NCI-H446 treated with DMSO at 0.1 percent for 48 hours (cell line): ENCODE results near the gene KDM2B.

Experiments
- DNase-seq: peaks from one replicate; lab custom pipeline; 2025; lab: John Stamatoyannopoulos, UW

The KDM2B gene

DNA sequence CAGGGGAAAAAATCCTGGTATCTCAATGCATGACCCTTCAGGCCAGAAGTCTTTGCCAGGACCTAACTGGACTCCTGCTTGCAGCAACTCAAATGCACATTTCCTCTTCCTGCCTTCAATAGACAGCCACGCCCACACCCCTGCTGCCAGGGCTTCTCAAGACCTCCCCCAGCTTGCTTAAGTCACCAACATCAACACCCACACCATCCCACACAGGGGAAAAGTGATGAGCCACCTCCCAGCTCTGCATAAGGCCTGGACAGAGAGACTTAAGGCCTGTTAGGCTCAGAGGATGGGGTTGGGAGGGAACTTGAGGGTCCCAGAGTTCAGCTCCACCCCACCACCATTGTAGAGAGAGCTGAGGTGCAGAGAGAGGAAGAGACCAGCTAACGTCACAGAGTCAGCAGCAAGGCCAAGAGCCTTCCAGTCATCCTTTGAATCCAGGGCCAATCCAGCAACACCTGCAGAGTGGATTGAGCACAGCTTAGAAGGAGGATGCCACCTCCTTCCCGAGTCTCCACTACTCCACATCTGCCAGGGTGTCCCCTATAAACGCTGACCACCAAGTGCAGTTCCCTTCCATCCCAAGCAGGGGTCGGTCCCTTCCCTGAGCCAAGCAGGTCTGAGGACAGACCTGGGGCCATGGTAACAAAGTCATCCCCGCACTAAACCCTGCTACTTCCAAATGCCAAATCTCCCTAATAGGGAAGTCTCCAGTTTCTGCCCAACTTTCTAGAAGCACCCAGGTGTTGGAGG, 50.0 kb downstream of the KDM2B start:
- no peak for DNase-seq

DNA sequence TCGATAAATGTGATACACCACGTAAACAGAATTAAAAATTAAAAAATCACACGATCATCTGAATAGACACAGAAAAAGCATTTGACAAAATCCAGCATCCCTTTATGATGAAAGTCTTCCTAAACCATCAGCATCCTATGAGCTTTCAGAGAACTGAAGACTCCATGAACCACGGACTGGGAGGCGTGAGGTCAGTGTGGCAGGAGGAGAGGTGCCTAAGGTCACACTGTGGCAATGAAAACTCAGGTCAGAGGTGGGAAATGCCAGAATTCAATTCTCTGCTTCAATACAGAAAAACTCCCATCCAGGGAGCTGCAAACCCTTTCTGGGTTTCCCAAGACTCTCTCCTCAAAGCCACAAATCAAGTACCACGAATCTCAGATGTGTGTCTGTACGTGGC, 51.6 kb downstream of the KDM2B start:
- no peak for DNase-seq

DNA sequence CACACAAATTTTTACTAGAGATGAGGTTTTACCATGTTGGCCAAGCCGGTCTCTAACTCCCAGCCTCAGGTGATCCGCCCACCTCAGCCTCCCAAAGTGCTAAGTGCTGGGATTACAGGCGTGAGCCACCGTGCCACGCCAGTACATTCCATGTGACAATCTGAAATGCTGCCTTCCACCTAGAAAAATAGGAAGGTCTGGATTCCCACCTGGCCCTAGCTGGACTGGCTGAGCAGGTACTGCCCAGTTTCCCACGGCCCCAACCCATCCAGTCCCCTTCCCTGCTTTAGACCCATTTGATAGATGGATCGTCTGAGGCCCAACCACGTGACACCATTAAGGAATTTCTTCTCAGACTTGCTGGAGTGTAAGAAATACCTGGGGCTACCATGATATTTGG, 55.4 kb downstream of the KDM2B start:
- DNase-seq, result no peak

DNA sequence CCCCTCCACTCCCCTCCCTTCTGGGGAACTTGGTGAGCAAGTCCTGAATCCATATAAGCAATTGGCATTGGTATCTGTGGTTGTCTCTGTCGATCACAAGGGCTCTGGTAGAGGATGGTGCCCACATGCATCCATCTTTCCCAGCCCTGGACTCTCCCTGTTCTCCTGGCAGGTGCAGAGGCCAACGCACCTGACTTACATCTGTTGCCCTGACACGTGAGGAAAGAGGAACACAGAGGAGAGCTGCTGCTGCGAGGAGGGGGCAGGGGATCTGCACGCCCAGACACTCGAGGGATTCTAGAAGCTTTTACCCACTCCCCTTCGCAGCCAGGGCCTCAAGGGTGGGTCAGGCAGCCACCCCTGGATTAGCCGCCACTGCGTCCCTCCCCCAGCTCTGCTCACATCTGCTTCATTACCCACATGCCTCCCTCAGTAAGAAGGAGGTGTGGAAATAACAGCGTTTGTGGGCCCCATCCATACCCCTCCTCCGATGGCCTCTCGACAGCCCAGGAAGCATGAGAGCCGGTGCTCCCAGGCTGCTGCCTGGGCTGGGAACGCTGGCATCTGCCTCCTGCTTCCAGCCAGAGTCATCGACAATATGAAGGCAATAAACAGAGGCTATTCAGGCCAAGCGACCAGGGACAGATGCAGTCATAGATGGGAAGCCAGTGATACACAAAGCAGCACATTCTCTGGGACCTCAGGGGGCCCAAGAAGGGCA, 56.5 kb downstream of the KDM2B start:
- no peak for DNase-seq

DNA sequence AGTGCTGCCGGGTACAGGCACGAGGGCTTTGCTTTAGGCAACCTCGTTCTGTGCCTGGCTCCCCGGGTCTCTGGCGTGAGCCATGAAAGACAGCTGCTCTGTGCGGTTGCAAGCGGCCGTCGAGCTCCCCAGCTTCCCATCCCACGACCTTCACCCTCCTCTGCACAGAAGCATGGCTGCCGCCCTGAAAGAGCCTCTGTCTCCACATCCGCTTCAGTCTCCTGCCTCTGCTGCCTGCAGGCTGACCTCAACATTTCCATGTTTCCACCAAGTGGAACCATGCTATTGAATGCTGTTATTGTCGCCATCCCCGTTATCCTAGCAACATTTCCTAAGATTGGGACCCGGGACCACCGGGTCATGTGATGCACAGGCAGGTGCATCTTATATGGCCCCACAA, 57.1 kb downstream of the KDM2B start:
- no peak for DNase-seq

DNA sequence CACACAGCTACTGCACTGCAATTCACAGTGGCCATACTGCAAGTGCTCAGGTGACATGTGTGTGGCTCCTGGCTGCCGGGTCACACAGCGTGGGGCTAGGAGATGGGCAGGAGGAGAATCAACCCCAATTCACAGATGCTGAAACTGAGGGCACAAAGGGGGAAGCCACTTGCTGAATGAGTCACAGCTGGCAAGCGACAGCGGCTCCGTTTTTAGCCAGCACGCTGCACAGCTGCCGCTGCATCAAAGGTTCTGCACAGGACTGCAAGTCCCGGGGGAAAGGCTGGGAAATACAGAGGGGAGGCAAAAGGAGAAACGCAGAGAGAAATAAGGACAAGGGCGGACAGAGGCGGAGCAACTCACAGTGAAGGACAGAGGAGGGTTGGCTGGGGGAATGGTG, 57.9 kb downstream of the KDM2B start:
- DNase-seq, result no peak

DNA sequence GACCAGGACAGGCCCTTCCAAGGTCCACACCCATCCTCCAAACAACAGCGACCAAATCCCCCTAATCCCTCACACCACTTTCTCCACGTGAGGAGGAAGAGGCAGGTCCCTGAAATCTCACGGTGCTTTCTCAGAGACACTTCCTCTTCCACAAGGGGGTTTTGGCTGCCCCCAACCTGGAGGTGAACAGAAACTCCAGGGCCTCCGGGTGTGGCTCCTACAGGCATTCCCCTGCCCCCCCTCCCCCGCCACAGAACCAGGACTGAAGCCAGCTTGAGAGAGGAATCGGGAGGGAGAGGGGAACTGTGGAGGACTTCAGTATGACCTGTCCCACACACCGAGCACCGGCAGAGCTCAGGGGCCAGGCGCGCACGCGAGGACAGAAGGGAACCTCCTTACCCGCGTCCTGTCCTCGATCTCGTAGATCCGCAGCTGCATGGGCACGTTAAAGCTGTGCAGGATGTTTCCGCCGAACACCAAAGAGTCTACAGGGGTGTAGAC, 60.2 kb downstream of the KDM2B start:
- no peak for DNase-seq

DNA sequence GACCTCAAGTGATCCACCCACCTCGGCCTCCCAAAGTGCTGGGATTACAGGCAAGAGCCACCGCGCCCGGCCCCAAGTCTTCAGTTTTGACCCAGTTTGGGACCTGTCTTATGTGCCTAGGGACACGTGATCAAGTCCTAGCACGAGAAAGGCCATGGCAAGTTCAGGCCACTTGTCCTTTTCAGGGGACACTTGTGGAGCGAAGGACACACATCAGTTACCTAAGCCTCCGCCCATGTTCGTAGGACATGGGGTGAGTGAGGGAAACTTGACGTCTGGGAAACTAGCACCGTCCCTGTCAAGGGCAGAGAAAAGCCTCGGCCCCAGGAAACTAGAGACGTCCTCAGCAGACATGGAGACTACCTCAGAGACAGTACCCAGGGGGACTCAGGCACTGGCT, 60.7 kb downstream of the KDM2B start:
- no peak for DNase-seq

DNA sequence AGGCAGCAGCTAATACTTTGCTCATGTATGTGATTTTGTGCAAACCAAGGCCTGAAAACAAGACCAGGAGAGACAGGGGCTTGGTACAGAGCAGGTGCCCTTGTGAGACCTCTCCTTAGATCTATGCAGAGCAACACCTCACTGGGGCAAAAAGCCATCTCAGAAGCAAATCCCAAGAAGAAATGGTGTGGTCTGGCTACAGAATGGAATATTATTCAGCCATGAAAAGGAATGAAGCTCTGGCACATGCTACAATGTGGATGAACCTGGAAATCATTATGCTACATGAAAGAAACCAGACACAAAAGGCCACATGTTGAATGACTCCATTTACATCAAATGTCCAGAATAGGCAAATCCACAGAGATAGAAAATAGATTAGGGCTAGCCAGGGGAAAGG, 61.6 kb downstream of the KDM2B start:
- no peak for DNase-seq

DNA sequence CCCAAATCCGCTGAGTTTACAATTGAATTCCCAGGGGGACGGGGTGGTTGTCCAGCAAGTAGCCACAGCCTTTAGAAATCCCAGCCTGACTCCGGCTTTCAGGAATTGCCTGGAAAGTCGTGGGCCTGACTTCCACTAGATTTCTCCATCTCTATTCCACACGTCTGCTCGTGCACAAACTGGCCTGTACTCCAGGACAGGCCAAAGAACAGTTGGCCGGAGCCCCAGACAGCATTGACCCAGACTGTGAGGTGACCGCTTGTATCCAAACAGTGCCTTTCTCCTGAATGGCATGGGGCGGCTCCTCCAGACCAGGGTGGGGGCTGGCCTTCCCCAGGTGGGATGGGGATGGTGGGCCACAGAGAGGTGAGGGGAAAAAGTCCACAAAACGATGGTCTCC, 62.2 kb downstream of the KDM2B start:
- no peak for DNase-seq

DNA sequence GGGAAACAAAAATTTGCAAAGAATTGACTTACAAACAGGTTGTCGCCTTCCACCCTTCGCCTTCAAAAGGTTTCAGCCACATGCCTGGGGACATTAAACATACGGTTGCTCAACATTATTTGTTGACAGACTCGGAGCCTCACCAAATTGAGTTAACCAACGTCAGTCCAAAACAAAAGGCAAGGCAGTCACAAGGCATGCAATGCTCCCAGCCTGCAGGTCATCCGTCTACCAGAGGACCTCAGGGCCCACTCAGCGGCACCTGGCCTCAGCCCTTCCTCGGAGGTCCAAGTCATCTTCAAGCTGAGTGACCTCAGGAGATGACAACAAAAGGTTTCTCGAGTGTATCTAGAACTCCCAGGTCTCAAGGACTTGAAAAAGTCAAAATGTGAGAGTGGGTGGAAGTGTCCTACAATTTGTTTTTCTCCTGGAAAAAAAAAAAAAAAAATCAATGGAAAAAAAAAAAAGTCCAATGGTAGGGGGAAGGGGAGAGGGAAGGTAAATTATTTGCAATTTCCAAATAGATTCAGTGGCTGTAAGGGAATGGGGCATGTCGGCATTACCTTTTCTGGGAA, 64.3 kb downstream of the KDM2B start:
- DNase-seq, result no peak

DNA sequence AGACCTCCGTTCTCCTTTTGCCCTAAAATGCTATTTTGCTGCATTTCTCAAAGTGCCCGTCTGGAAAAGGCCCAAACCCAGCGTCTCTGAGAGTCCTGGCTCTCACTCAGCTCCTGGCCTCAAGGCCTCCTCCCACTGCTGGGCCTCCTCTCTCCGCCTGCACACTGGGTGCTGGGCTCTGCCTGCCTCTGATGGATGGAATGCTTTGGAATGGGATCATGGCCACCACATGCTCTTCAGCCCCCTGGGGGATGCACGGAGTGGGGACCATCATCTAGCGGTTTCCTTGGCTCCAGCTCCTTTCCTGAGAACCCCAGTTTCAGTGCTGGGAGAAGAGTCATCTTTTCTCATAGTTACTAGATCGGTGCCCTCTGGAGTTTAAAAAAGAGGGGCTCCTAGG, 65.2 kb downstream of the KDM2B start:
- DNase-seq, result no peak

DNA sequence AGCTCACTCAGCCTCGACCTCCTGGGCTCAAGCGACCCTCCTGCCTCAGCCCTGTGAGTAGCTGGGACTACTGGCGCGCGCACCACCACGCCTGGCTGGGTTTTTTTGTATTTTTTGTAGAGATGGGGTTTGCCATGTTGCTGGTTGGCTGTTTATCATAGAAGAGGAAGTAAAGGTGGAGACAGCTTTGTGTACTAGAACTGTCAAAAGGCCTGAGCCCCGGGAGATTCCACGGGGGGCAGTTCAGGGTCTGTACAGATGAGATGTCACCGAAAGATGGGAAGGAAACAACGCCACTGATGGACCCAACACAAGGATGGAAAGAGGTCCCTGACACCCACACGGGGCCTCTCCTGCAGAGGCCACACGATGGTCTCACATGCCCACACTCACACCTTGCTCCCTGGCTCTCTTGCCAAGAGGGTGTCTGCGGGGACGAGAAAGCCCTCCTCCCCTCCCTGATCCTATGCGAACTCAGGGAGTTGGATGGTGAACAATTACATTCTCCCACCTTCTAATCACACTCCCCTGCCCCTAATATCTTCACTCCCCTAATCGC, 66.6 kb downstream of the KDM2B start:
- no peak for DNase-seq

DNA sequence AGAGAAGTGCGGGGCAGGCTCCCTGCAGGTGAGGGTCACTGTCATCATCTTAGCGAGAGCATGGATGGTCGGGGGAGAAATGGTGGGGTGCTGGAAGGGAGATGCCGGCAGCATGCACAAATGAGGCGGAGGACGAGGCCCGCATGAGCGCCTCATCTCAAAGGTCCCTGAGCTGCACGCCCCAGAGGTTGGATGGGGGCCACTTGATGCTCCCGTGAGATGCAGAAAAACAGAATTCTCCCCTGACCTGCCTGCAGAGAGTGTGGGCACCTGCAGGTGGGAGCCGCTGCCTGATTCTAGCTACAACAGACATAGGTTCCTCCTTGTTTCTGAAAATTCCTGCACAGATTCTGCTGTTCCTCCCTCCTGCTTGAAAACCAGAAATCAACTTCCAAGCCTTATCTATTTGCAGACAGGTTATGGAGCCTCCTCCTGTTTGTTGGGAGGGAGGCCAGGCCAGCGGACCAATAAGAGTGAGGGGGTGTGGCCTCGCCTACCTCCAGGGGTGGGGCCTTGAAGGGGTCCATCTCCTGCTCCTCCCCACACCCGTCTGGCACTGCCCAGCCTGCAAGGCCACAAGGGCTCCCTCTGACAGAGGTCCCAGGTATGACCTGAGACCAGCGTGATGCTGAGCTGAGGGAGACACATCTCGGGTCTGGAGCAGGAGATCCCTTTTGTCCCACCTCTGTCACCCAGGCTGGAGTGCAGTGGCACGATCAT, 67.2 kb downstream of the KDM2B start:
- no peak for DNase-seq

DNA sequence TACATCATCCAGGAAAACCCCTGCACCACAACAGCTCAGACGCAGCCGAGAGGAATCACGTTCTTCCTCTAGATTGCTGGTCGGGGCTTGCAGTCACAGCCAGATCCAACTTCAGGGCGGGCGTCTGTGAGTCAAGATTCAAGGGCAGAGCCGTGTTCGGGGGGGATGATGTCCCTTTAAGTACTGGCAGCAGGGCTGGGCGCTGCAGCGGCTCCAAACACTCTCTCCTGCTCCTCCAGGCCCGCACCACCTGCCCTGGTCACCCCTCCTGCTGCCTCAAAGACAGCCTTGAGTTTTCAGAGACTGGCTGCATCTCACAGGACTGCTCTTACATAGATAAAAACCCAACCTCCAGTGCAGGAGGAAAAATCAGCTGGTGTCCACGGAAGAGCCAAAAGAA, 68.3 kb downstream of the KDM2B start:
- DNase-seq, result no peak

DNA sequence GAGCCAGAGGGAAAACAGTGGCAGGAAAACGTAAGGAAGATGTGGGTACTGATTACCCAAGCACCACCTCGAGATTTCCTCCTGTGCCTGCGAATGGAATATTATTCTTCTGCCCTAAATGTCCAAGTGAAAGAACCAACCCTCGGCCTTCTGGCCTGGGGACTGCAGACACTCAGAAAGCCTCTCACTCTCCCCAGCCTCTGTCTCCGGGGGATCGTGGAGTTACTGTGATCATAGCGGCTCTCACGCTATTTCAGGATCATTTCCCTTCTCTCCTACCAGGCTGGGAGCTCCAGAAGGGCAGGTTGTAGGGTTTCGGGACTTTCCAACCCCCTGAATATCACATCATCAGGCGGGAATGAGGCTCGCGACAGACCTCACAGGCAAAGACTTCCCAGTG, 68.9 kb downstream of the KDM2B start:
- DNase-seq, result no peak

DNA sequence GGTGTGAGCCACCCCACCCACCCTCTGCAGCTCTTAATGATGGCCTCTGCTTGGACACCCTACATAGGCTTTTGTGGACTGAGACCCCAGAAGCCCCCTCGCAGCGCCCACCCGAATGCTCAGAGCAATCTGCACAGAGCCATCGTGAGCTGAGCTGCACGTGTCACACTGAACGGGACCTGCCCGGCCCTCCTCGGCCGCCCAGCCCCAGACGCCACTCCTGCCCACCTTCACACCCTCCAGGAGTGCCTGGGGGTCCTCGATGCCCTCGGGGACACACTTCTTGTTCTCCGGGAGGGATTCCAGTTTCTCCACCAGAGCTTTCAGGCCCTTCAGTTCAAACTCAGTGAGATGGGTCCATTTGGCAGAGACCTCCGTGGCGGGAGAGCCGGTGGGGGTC, 71.5 kb downstream of the KDM2B start:
- no peak for DNase-seq

DNA sequence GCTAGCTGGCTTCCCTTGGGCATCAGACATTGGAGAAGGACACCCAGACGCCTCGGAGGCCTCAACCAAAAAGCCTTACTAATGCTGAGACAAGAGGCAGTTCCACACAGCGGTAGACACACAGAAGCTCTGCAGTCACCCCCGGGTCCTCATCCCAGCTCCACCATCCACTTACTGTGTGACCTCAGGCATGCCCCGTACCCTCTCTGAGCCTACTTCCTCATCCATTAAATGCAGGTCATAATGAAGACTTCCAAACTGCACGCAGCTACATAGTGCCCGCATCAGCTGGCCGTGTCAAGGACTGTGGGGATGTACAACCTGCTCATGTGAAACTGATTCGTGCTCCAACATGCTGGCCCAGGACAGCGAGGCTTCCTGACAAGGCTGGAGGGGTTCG, 72.3 kb downstream of the KDM2B start:
- DNase-seq, result no peak

DNA sequence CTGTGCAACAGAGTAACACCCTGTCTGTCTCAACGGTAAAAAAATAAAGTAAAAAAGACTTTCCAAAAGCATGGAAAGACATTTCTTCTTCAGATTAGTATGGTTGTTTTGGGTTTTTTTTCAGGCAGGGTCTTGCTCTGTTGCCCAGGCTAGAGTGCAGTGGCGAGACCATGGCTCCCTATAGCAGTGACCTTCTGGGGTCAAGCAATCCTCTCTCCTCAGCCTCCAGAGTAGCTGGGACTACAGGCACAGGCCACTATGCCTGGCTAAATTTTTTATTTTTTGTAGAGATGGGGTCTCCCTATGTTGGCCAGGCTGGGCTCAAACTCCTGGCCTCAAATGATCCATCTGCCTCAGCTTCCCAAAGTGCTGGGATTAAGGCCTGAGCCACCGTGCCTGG, 72.8 kb downstream of the KDM2B start:
- DNase-seq, result no peak

DNA sequence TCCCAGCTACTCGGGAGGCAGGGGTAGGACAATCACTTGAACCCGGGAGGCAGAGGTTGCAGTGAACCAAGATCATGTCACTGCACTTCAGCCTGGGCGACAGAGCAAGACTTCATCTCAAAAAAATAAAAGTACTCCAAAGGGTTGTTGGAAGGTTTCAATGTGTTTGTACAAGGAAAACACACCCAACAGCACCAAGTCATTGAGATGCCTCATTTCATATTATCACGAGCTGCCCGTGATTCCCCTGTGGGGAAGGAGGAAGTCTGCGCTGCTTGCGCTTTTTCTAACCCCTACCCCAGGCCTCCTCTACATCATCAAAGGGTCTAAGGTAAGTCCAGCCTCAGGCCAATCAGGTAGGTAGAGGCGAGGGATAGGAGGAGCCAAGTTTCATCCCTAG, 73.6 kb downstream of the KDM2B start:
- DNase-seq, result no peak

DNA sequence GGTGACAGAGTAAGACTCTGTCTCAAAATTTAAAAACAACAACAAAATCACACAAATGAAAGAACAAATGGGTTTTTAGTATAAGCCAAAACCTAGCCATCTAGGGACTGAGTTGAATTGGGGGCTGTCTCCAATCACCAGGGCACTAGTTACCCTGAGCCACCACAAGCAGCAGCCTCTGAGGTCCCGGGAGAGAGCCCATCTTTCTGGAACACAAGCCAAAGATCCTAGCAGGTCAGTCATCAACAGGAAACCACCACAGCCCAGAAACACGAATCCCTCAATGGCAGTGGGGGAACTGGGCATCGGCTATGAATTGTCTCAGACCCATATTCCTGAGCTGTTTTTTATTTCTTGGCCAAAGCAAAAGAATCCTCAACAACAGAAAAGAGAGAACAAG, 75.3 kb downstream of the KDM2B start:
- no peak for DNase-seq

DNA sequence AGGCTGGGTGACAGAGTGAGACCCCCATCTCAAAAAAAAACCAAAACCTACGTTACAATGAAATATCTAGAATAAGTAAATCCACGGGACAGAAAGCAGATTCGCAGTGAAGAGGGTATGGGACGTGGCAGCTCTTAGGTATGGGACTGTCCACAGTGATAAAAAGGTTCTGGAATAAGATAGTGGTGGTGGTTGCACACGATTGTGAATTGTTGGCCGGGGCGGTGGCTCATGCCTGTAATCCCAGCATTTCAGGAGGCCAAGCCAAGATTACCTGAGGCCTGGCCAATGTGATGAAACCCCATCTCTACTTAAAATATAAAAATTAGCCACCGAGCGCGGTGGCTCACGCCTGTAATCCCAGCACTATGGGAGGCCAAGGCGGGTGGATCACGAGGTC, 76.3 kb downstream of the KDM2B start:
- DNase-seq, result no peak
